HG02840 (cell line): ENCODE results near the gene EYA2.
"Not testable (repeated sequence)": the region's sequence is repeated elsewhere in the genome, so short reads cannot be mapped to it uniquely, and the experiment has no call there.

Experiments used
- ATAC-seq: cut with Tn5 transposase; IDR thresholded peaks from one replicate; pipeline ENCODE4 v1.9.1; 2021; ENCODE audit warnings: mild to moderate bottlenecking, moderate library complexity, moderate number of reproducible peaks; ENCODE audit not compliant: unreplicated experiment, low FRiP score

The EYA2 gene

GRCh38 chr20:47154089-47154488 lies 259.4 kb downstream of the EYA2 start:
- ATAC-seq, result no peak

- ATAC-seq, result no peak
These were observed 261.9 kb downstream of the EYA2 start for GRCh38 chr20:47156301-47157137.

- no peak for ATAC-seq
These were observed 264.5 kb downstream of the EYA2 start for GRCh38 chr20:47159166-47159565.

- no peak for ATAC-seq
These were observed 265.6 kb downstream of the EYA2 start for GRCh38 chr20:47160240-47160639.

- ATAC-seq, result no peak
These were observed 266.3 kb downstream of the EYA2 start for GRCh38 chr20:47160992-47161391.

- ATAC-seq, result no peak
These were observed 266.8 kb downstream of the EYA2 start for GRCh38 chr20:47161411-47161810.

- ATAC-seq, result no peak
These were observed 269.5 kb downstream of the EYA2 start for GRCh38 chr20:47164140-47164539.

- no peak for ATAC-seq
These were observed 270.8 kb downstream of the EYA2 start for GRCh38 chr20:47165376-47165865.

GRCh38 chr20:47167846-47168245 lies 273.2 kb downstream of the EYA2 start:
- ATAC-seq, result no peak

GRCh38 chr20:47172579-47172978 lies 277.9 kb downstream of the EYA2 start:
- ATAC-seq, result no peak

- no peak for ATAC-seq
These were observed 279.1 kb downstream of the EYA2 start for GRCh38 chr20:47173596-47174216.

GRCh38 chr20:47174456-47175243 lies 280.0 kb downstream of the EYA2 start:
- no peak for ATAC-seq

- ATAC-seq, result no peak
These were observed 280.9 kb downstream of the EYA2 start for GRCh38 chr20:47175493-47175892.

- not testable (repeated sequence) for ATAC-seq
These were observed 281.6 kb downstream of the EYA2 start for GRCh38 chr20:47176217-47176616.

- no peak for ATAC-seq
These were observed 283.6 kb downstream of the EYA2 start for GRCh38 chr20:47178277-47178676.

GRCh38 chr20:47178851-47179250 lies 284.2 kb downstream of the EYA2 start:
- no peak for ATAC-seq

- no peak for ATAC-seq
These were observed 284.6 kb downstream of the EYA2 start for GRCh38 chr20:47179267-47179666.

- ATAC-seq, result no peak
These were observed 286.6 kb downstream of the EYA2 start for GRCh38 chr20:47181056-47181862.

- no peak for ATAC-seq
These were observed 288.7 kb downstream of the EYA2 start for GRCh38 chr20:47183367-47183766.
